ENCODE results near the gene NKX2-4. TPM values are rescaled to one million over a fixed set of nuclear protein-coding genes. Genes with fewer than 3 reads are reported as not detected.

NKX2-4 gene
- total and polyA plus RNA-seq, 7 experiments from 2014 or later = not detected

DNA sequence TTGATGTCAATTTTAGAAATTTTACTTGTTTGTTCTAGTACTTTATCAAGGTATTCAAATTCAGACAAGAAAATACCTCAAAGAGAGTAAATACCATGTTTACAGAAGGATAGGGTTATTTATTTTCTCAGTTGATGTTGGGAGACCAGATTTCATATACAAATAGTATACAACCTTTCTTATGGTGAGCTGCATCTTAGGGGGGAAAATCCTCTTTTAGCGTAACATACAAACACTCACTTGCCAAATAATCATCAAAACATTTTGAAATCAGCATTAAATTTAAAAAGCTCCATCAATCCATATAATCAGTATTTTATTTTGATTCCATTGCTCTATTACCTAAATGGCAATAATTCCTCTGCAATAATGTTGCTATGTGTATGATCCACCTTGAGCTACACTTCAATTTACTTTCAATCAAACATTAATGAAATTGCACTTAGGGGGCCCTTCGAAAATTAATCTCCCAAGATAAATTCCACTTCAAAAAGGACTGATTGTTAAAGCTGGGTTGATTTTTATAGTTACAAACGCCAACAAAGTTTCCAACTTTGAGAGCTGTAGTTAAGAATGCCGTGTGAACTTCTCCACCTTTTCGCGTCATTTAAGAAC, 2.2 kb downstream of the NKX2-4 start:
- no peak for DNase-seq
- H3K27me3 Mint-ChIP-seq = peaks cover 56 to 74% (median 73%) of the 10 kb centered on the region in 5 donors
- no peak for ATAC-seq
- peaks cover 0 to 40% (median 15%) of the 10 kb centered on the region in 11 donors for H3K9me3 Mint-ChIP-seq
- peaks cover 0 to 16% of the 10 kb centered on the region in 2 donors for H3K4me1 ChIP-seq (ENCODE audit: control insufficient read depth in 2 of 2, insufficient read depth in 2 of 2, low read length in 2 of 2)
- ChIA-PET CTCF (interaction anchor here (0.6 kb wide), 1 partner anchor 13 kb away, joined by 3 read pairs; no protein-coding TSS in a partner anchor), POLR2A (interaction anchor here (0.8 kb wide), 1 partner anchor 49 kb away, joined by 3 read pairs; no protein-coding TSS in a partner anchor)
- H3K9me3 ChIP-seq (ENCODE audit: control insufficient read depth in 2 of 3, low read length in 3 of 3) = peaks cover 0 to 9% (median 0%) of the 10 kb centered on the region in 3 experiments
- no peak overlapping the region for H3K4me3 ChIP-seq (ENCODE audit: low read length)
- H3K4me3 Mint-ChIP-seq = peak overlapping the region; percentile 39 to 85 (median 76)
- peaks cover 5 to 12% (median 11%) of the 10 kb centered on the region in 5 donors for H3K36me3 Mint-ChIP-seq
- peaks cover 13 to 37% (median 30%) of the 10 kb centered on the region in 7 donors for H3K4me1 Mint-ChIP-seq
- intact Hi-C loops (cut with micrococcal nuclease) = loop anchor here (1.0 to 5.0 kb wide), 5 partner anchors 92 to 302 kb away; partner anchors contain the start of gene XRN2 (in 1 of the 2)
- no peaks in the 10 kb centered on the region for H3K36me3 ChIP-seq (ENCODE audit: control insufficient read depth in 2 of 3, insufficient read depth in 3 of 3, low read length in 3 of 3)
- H3K27ac ChIP-seq (ENCODE audit: low read depth, low read length) = no peak overlapping the region
- peak overlapping the region in 5 of 9 donors; percentile 16 to 73 (median 56) for H3K27ac Mint-ChIP-seq
- H3K27me3 ChIP-seq (ENCODE audit: control insufficient read depth in 2 of 2, insufficient read depth in 2 of 2, low read length in 2 of 2) = peaks cover 39 to 57% of the 10 kb centered on the region in 2 donors

- H3K4me3 Mint-ChIP-seq = no peak overlapping the region
- intact Hi-C loops (cut with micrococcal nuclease) = loop anchor here in 1 of 2 donors (2.0 kb wide), 2 partner anchors 112 to 294 kb away; no protein-coding TSS in a partner anchor
- no peaks in the 10 kb centered on the region for H3K36me3 ChIP-seq (ENCODE audit: control insufficient read depth in 2 of 3, insufficient read depth in 3 of 3, low read length in 3 of 3)
- POLR2A ChIA-PET = interaction anchor here (0.7 kb wide), 1 partner anchor 95 kb away, joined by 3 read pairs; no protein-coding TSS in a partner anchor
- H3K27me3 ChIP-seq (ENCODE audit: control insufficient read depth in 2 of 2, insufficient read depth in 2 of 2, low read length in 2 of 2) = peaks cover 36 to 55% of the 10 kb centered on the region in 2 donors
- no peak overlapping the region for H3K4me3 ChIP-seq (ENCODE audit: low read length)
- no peak overlapping the region for H3K27ac Mint-ChIP-seq
- CTCF ChIA-PET = no interaction called here
- no peak overlapping the region for H3K27ac ChIP-seq (ENCODE audit: low read depth, low read length)
- H3K36me3 Mint-ChIP-seq = peaks cover 5 to 14% (median 12%) of the 10 kb centered on the region in 5 donors
- H3K9me3 Mint-ChIP-seq = peaks cover 0 to 37% (median 15%) of the 10 kb centered on the region in 11 donors
- peaks cover 0 to 16% of the 10 kb centered on the region in 2 donors for H3K4me1 ChIP-seq (ENCODE audit: control insufficient read depth in 2 of 2, insufficient read depth in 2 of 2, low read length in 2 of 2)
- H3K4me1 Mint-ChIP-seq = peaks cover 13 to 37% (median 30%) of the 10 kb centered on the region in 7 donors
- H3K9me3 ChIP-seq (ENCODE audit: control insufficient read depth in 2 of 3, low read length in 3 of 3) = peaks cover 0 to 9% (median 0%) of the 10 kb centered on the region in 3 experiments
- ATAC-seq = no peak
- peaks cover 56 to 70% (median 68%) of the 10 kb centered on the region in 5 donors for H3K27me3 Mint-ChIP-seq
- DNase-seq = no peak
Observed at GRCh38 chr20:21394551-21394950, 2.8 kb downstream of the NKX2-4 start.

DNA sequence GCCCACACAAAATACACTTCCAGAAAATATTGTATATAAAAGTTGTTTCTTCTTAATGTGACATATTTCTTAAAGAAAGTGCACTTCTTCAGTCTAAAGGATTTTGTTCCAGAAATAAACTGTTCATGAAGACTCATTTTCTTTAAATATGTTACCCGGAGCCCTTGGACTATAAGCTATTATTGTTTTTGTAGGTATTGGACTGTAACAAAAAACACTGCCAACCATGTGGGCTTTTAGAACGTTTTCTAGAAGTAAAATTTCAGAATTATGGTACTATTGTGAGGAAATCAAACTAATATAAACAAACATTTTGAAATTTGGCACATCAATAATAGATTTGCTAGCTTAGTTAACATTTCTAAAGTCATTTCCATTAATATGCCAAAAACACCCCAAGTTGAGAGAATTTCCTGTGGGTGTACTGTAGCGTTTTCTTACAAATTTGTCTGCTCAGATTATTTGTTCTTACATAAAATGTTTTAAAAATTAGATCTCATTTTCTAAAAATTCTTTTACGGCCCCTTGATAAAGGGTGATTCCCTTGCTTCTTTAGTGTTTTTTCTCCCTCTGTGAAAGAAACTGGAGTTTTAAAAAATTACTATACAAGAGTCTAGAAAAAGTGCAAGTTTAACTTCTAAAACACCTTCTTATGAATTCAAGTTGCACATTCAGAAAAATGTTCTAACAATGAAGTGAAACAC, 3.4 kb downstream of the NKX2-4 start:
- no peak for DNase-seq
- no peak overlapping the region for H3K4me3 Mint-ChIP-seq
- peaks cover 5 to 17% (median 12%) of the 10 kb centered on the region in 5 donors for H3K36me3 Mint-ChIP-seq
- Histone ChIP-seq H3K9me3 (ENCODE audit: control insufficient read depth in 2 of 3, low read length in 3 of 3) (peaks cover 0 to 7% (median 0%) of the 10 kb centered on the region in 3 experiments), H3K27me3 (ENCODE audit: control insufficient read depth in 2 of 2, insufficient read depth in 2 of 2, low read length in 2 of 2) (peaks cover 30 to 50% of the 10 kb centered on the region in 2 donors), H3K4me1 (ENCODE audit: control insufficient read depth in 2 of 2, insufficient read depth in 2 of 2, low read length in 2 of 2) (peaks cover 0 to 16% of the 10 kb centered on the region in 2 donors), H3K4me3 (ENCODE audit: low read length) (no peak overlapping the region), H3K27ac (ENCODE audit: low read depth, low read length) (no peak overlapping the region), H3K36me3 (ENCODE audit: control insufficient read depth in 2 of 3, insufficient read depth in 3 of 3, low read length in 3 of 3) (peaks cover 0 to 4% (median 0%) of the 10 kb centered on the region in 3 experiments)
- ATAC-seq = no peak
- no peak overlapping the region for H3K27ac Mint-ChIP-seq
- peaks cover 13 to 37% (median 30%) of the 10 kb centered on the region in 7 donors for H3K4me1 Mint-ChIP-seq
- ChIA-PET CTCF (no interaction called here), POLR2A (interaction anchor here (0.7 kb wide), 1 partner anchor 94 kb away, joined by 3 read pairs; no protein-coding TSS in a partner anchor)
- peaks cover 0 to 32% (median 12%) of the 10 kb centered on the region in 11 donors for H3K9me3 Mint-ChIP-seq
- peaks cover 50 to 64% (median 62%) of the 10 kb centered on the region in 5 donors for H3K27me3 Mint-ChIP-seq
- intact Hi-C loops (cut with micrococcal nuclease) = loop anchor here in 1 of 2 donors (2.0 kb wide), 3 partner anchors 113 to 293 kb away; no protein-coding TSS in a partner anchor

GRCh38 chr20:21393166-21393565, 4.2 kb downstream of the NKX2-4 start:
- peaks cover 0 to 16% of the 10 kb centered on the region in 2 donors for H3K4me1 ChIP-seq (ENCODE audit: control insufficient read depth in 2 of 2, insufficient read depth in 2 of 2, low read length in 2 of 2)
- peaks cover 27 to 42% of the 10 kb centered on the region in 2 donors for H3K27me3 ChIP-seq (ENCODE audit: control insufficient read depth in 2 of 2, insufficient read depth in 2 of 2, low read length in 2 of 2)
- H3K9me3 ChIP-seq (ENCODE audit: control insufficient read depth in 2 of 3, low read length in 3 of 3) = peaks cover 0 to 5% (median 0%) of the 10 kb centered on the region in 3 experiments
- intact Hi-C loops (cut with micrococcal nuclease) = loop anchor here in 1 of 2 donors (2.0 kb wide), 1 partner anchor 156 kb away; no protein-coding TSS in a partner anchor
- Mint-ChIP-seq H3K27ac (peak overlapping the region in 1 of 9 donors; percentile 7), H3K27me3 (peaks cover 42 to 56% (median 54%) of the 10 kb centered on the region in 5 donors), H3K36me3 (peaks cover 5 to 19% (median 12%) of the 10 kb centered on the region in 5 donors), H3K4me3 (peak overlapping the region in 3 of 10 donors; percentile 5 to 41 (median 39)), H3K9me3 (peaks cover 0 to 24% (median 7%) of the 10 kb centered on the region in 11 donors), H3K4me1 (peaks cover 13 to 37% (median 30%) of the 10 kb centered on the region in 7 donors)
- no peak overlapping the region for H3K4me3 ChIP-seq (ENCODE audit: low read length)
- peaks cover 0 to 5% (median 0%) of the 10 kb centered on the region in 3 experiments for H3K36me3 ChIP-seq (ENCODE audit: control insufficient read depth in 2 of 3, insufficient read depth in 3 of 3, low read length in 3 of 3)
- DNase-seq (no peak), ATAC-seq (no peak)
- CTCF ChIA-PET = no interaction called here
- POLR2A ChIA-PET = no interaction called here
- H3K27ac ChIP-seq (ENCODE audit: low read depth, low read length) = no peak overlapping the region

- CTCF ChIA-PET = no interaction called here
- peaks cover 2 to 13% (median 3%) of the 10 kb centered on the region in 3 experiments for H3K36me3 ChIP-seq (ENCODE audit: control insufficient read depth in 2 of 3, insufficient read depth in 3 of 3, low read length in 3 of 3)
- intact Hi-C loops (cut with micrococcal nuclease) = loop anchor here in 1 of 2 donors (2.0 kb wide), 1 partner anchor 155 kb away; no protein-coding TSS in a partner anchor
- H3K4me3 ChIP-seq (ENCODE audit: low read length) = no peak overlapping the region
- peaks cover 36 to 48% (median 46%) of the 10 kb centered on the region in 5 donors for H3K27me3 Mint-ChIP-seq
- no peaks in the 10 kb centered on the region for H3K9me3 ChIP-seq (ENCODE audit: control insufficient read depth in 2 of 3, low read length in 3 of 3)
- H3K4me3 Mint-ChIP-seq = peak overlapping the region in 8 of 10 donors; percentile 1 to 73 (median 34)
- H3K27me3 ChIP-seq (ENCODE audit: control insufficient read depth in 2 of 2, insufficient read depth in 2 of 2, low read length in 2 of 2) = peaks cover 20 to 34% of the 10 kb centered on the region in 2 donors
- DNase-seq (no peak), ATAC-seq (no peak)
- peaks cover 0 to 19% (median 5%) of the 10 kb centered on the region in 11 donors for H3K9me3 Mint-ChIP-seq
- H3K27ac ChIP-seq (ENCODE audit: low read depth, low read length) = no peak overlapping the region
- H3K4me1 ChIP-seq (ENCODE audit: control insufficient read depth in 2 of 2, insufficient read depth in 2 of 2, low read length in 2 of 2) = peaks cover 0 to 16% of the 10 kb centered on the region in 2 donors
- H3K36me3 Mint-ChIP-seq = peaks cover 9 to 27% (median 18%) of the 10 kb centered on the region in 5 donors
- POLR2A ChIA-PET = no interaction called here
- H3K4me1 Mint-ChIP-seq = peaks cover 11 to 30% (median 22%) of the 10 kb centered on the region in 7 donors
- peak overlapping the region in 3 of 9 donors; percentile 16 to 42 (median 38) for H3K27ac Mint-ChIP-seq
Observed at GRCh38 chr20:21391972-21392352, 5.4 kb downstream of the NKX2-4 start.
